HG03571 (cell line): ENCODE measurements around the gene DIP2C.
"Not testable (repeated sequence)": the region's sequence is repeated elsewhere in the genome, so short reads cannot be mapped to it uniquely, and the experiment has no call there.

Experiments used
- ATAC-seq: cut with Tn5 transposase; IDR thresholded peaks from one replicate; pipeline ENCODE4 v1.9.1; 2021; ENCODE audit not compliant: unreplicated experiment

The DIP2C gene

GRCh38 chr10:538895-539294, 150.6 kb downstream of the DIP2C start:
- no peak for ATAC-seq

- ATAC-seq = no peak
Measured at GRCh38 chr10:536935-537334, 152.5 kb downstream of the DIP2C start.

- ATAC-seq = no peak
Measured at GRCh38 chr10:536371-536925, 153.0 kb downstream of the DIP2C start.

- no peak for ATAC-seq
Measured at GRCh38 chr10:535952-536351, 153.5 kb downstream of the DIP2C start.

GRCh38 chr10:535051-535450, 154.4 kb downstream of the DIP2C start:
- no peak for ATAC-seq

GRCh38 chr10:534047-534566, 155.4 kb downstream of the DIP2C start:
- ATAC-seq = no peak

- ATAC-seq = no peak
Measured at GRCh38 chr10:533611-534010, 155.9 kb downstream of the DIP2C start.

GRCh38 chr10:533186-533585, 156.3 kb downstream of the DIP2C start:
- ATAC-seq = no peak

- ATAC-seq = not testable (repeated sequence)
Measured at GRCh38 chr10:532331-532730, 157.1 kb downstream of the DIP2C start.

GRCh38 chr10:531541-531940, 157.9 kb downstream of the DIP2C start:
- ATAC-seq = no peak

- ATAC-seq = no peak
Measured at GRCh38 chr10:530717-531116, 158.8 kb downstream of the DIP2C start.

GRCh38 chr10:529468-530230, 159.8 kb downstream of the DIP2C start:
- no peak for ATAC-seq

- no peak for ATAC-seq
Measured at GRCh38 chr10:528173-529165, 161.0 kb downstream of the DIP2C start.

- ATAC-seq = no peak
Measured at GRCh38 chr10:527416-527815, 162.1 kb downstream of the DIP2C start.

GRCh38 chr10:526651-527312, 162.7 kb downstream of the DIP2C start:
- ATAC-seq = no peak

GRCh38 chr10:525565-526315, 163.7 kb downstream of the DIP2C start:
- no peak for ATAC-seq

GRCh38 chr10:523925-524324, 165.5 kb downstream of the DIP2C start:
- no peak for ATAC-seq

GRCh38 chr10:522350-522749, 167.1 kb downstream of the DIP2C start:
- no peak for ATAC-seq

GRCh38 chr10:521261-522250, 167.9 kb downstream of the DIP2C start:
- ATAC-seq = no peak
